ENCODE measurements around the gene NT5C3A.

DNA sequence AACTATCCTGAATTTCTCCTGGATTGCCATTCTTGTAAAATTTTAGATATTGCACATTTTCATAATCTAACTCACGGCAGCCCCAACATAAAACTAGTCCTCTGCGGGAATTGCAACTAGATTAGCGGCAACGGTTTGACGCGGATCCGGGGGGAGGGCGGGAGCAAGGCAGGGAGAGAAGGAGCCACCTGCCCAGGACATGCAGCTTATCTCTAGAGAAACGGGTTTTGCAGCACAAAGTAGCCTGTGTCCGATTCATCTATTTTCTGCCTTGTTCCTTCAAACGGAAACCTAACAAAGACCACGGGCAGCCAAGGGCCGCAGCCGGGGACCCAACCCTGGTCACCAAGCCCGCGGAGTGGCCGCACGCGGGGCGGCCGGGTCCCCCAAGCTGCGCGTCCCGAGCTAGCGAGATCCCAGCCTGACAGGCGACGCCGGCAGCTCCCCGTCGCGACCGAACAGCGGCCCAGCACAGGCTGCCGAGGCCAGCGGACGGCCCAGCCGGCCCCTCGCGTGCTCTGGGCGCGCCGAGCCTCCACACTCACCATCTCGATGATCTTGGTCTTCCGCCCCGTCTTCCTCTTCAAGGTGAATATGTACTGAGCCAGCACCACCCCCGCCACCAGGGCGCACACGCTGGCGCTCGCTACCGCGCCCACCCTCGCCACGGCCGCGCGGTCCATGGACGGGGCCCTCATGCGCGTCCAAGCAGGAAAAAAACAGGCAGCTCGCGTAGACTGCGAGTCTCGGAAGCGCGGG, at the start of gene NT5C3A:
- 0 out of 2 replicates have a peak, but pooled peaks have one; percentile 15 for TF ChIP-seq SIX4 (CRISPR knock-in tag; IDR thresholded peaks at IDR 0.05)
- no peak; the same call in 1 of the 2 replicates for TF ChIP-seq ZNF501 (CRISPR knock-in tag; IDR thresholded peaks at IDR 0.05)
- TF ChIP-seq MYC (CRISPR knock-in tag; IDR thresholded peaks at IDR 0.05; ENCODE audit: borderline replicate concordance): peak; percentile 90
- no peak for TF ChIP-seq ZBTB3 (CRISPR knock-in tag; IDR thresholded peaks at IDR 0.05; ENCODE audit: borderline replicate concordance, low read depth)
- TF ChIP-seq, protein P1, sequence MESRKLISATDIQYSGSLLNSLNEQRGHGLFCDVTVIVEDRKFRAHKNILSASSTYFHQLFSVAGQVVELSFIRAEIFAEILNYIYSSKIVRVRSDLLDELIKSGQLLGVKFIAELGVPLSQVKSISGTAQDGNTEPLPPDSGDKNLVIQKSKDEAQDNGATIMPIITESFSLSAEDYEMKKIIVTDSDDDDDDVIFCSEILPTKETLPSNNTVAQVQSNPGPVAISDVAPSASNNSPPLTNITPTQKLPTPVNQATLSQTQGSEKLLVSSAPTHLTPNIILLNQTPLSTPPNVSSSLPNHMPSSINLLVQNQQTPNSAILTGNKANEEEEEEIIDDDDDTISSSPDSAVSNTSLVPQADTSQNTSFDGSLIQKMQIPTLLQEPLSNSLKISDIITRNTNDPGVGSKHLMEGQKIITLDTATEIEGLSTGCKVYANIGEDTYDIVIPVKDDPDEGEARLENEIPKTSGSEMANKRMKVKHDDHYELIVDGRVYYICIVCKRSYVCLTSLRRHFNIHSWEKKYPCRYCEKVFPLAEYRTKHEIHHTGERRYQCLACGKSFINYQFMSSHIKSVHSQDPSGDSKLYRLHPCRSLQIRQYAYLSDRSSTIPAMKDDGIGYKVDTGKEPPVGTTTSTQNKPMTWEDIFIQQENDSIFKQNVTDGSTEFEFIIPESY (CRISPR knock-in tag; IDR thresholded peaks at IDR 0.05): no peak
- TF ChIP-seq, protein P2, sequence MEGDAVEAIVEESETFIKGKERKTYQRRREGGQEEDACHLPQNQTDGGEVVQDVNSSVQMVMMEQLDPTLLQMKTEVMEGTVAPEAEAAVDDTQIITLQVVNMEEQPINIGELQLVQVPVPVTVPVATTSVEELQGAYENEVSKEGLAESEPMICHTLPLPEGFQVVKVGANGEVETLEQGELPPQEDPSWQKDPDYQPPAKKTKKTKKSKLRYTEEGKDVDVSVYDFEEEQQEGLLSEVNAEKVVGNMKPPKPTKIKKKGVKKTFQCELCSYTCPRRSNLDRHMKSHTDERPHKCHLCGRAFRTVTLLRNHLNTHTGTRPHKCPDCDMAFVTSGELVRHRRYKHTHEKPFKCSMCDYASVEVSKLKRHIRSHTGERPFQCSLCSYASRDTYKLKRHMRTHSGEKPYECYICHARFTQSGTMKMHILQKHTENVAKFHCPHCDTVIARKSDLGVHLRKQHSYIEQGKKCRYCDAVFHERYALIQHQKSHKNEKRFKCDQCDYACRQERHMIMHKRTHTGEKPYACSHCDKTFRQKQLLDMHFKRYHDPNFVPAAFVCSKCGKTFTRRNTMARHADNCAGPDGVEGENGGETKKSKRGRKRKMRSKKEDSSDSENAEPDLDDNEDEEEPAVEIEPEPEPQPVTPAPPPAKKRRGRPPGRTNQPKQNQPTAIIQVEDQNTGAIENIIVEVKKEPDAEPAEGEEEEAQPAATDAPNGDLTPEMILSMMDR (CRISPR knock-in tag; IDR thresholded peaks at IDR 0.05): no peak
- TF ChIP-seq, protein P3, sequence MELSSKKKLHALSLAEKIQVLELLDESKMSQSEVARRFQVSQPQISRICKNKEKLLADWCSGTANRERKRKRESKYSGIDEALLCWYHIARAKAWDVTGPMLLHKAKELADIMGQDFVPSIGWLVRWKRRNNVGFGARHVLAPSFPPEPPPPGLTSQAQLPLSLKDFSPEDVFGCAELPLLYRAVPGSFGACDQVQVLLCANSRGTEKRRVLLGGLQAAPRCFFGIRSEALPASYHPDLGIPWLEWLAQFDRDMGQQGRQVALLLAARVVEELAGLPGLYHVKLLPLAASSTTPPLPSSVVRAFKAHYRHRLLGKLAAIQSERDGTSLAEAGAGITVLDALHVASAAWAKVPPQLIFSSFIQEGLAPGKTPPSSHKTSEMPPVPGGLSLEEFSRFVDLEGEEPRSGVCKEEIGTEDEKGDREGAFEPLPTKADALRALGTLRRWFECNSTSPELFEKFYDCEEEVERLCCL (CRISPR knock-in tag; IDR thresholded peaks at IDR 0.05; ENCODE audit: borderline replicate concordance): no peak
- TF ChIP-seq HNF4G (IDR thresholded peaks at IDR 0.05; ENCODE audit: borderline replicate concordance, low read depth, low read length): no peak
- TF ChIP-seq HNF4G (CRISPR knock-in tag; IDR thresholded peaks at IDR 0.05; ENCODE audit: borderline replicate concordance, low read depth): no peak
- TF ChIP-seq POLR2AphosphoS5 (IDR thresholded peaks at IDR 0.05; ENCODE audit: low read depth, low read length): peak; percentile 58; the same call in 1 of the 2 replicates
- TF ChIP-seq DPF2 (CRISPR knock-in tag; IDR thresholded peaks at IDR 0.05; ENCODE audit: borderline replicate concordance, low read depth): no peak
- TF ChIP-seq FOXA1 (IDR thresholded peaks at IDR 0.05): no peak
- no peak for TF ChIP-seq FOXA1 (CRISPR knock-in tag; IDR thresholded peaks at IDR 0.05)
- no peak for TF ChIP-seq ARNTL (CRISPR knock-in tag; IDR thresholded peaks at IDR 0.05)
- no peak for TF ChIP-seq SIN3A (IDR thresholded peaks at IDR 0.05; ENCODE audit: borderline replicate concordance, low read depth, low read length)
- no peak for TF ChIP-seq HNRNPH1 (optimal IDR thresholded peaks at IDR 0.05; ENCODE audit: low read depth, low read length)

Data from HepG2 (cell line).